ENCODE measurements around the gene TRMT13.

GRCh38 chr1:100146958-100147357 lies 14.0 kb downstream of the TRMT13 start:
- TF ChIP-seq, protein P1, sequence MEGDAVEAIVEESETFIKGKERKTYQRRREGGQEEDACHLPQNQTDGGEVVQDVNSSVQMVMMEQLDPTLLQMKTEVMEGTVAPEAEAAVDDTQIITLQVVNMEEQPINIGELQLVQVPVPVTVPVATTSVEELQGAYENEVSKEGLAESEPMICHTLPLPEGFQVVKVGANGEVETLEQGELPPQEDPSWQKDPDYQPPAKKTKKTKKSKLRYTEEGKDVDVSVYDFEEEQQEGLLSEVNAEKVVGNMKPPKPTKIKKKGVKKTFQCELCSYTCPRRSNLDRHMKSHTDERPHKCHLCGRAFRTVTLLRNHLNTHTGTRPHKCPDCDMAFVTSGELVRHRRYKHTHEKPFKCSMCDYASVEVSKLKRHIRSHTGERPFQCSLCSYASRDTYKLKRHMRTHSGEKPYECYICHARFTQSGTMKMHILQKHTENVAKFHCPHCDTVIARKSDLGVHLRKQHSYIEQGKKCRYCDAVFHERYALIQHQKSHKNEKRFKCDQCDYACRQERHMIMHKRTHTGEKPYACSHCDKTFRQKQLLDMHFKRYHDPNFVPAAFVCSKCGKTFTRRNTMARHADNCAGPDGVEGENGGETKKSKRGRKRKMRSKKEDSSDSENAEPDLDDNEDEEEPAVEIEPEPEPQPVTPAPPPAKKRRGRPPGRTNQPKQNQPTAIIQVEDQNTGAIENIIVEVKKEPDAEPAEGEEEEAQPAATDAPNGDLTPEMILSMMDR (IDR thresholded peaks at IDR 0.05 in 4 of 5, conservative IDR thresholded peaks at IDR 0.05 in 1 of 5) = no peak
- TF ChIP-seq POLR2A (IDR thresholded peaks at IDR 0.05) = no peak

Measured in gastrocnemius medialis (tissue), 4 donors.